GM21717 (cell line): Measurements from ENCODE around the gene BRI3.

Experiments
- ATAC-seq: cut with Tn5 transposase; IDR thresholded peaks from one replicate; pipeline ENCODE4 v1.9.1; 2021; ENCODE audit warnings: mild to moderate bottlenecking, moderate library complexity; ENCODE audit not compliant: unreplicated experiment

BRI3 gene, protein sequence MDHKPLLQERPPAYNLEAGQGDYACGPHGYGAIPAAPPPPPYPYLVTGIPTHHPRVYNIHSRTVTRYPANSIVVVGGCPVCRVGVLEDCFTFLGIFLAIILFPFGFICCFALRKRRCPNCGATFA

DNA sequence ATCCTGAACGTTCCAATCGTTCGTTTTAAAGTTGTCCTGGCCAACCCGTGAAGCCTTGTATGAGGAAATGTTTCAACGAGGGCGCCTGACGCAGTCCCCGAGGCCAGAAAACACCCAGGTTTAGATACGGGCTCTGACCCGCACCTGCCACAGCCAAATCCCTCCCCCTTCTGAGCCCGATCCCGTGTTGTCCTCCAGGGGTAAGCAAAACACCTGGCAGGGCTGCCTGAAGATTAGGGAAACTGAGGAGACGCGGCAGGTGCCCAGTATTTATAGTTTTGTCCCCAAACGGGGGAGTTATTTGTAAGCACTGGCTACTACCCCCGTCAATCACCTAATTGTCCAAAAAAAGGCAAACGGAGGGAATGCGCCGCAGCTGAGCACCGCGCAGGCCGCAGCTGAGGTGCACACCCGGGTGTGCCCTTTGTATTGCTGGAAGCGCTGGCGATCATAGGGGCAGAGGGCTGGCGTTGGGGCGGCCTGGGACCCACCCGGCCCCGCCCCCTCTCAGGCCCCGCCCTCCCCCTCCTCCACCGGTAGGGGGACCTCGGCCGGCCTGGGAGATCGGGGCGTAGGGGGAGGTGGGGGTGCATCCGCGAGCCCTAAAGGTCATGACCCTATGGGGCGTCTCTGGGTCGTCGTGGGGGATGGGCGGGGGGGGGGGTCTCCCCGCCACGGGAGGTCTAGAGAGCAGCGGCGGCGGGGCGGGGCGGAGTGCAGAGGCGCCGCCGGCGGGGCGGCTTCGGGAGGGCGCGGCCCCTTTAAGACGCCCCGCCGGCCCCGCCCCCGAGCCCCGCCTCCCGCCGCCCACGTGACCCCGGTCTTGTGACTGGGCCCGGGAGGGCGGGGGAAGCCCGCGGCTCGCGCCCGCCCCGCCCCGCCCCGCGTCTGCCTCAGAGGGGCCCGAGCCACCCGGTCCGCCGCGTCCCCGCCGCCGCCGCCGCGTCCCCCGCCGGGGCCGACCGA, at the start of gene BRI3:
Gene BRI3 (plus strand): TSS at position 896 of the 966 bp plus-strand sequence. CDS start 110 bp downstream, outside the sequence.
- ATAC-seq, result peak; percentile 75

- ATAC-seq, result no peak
These were observed 49.3 kb upstream of the BRI3 start for GRCh38 chr7:98232263-98232585.

GRCh38 chr7:98232799-98233198, 48.7 kb upstream of the BRI3 start:
- ATAC-seq, result no peak

- no peak for ATAC-seq
These were observed 48.0 kb upstream of the BRI3 start for GRCh38 chr7:98233219-98234070.

GRCh38 chr7:98234429-98235147, 46.9 kb upstream of the BRI3 start:
- ATAC-seq, result no peak

DNA sequence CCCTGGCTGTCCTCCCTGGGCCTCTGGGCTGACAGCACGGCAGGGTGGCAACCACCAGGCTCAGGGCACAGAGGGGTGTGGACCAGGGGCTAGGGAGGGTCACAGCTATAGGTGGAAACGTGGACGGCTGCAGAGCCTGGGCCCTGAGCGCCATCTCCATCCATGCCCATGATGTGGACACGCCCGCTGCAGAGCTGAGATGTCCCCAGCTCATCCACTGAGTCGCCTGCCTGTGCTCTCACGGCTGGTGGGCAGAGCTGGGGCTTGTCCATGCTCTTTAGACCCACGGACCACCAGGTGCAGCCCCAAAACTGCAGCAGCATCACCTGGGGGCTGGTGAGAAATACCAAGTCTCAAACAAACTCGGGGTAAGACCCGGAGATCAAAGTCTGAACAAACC, 45.6 kb upstream of the BRI3 start:
- no peak for ATAC-seq

DNA sequence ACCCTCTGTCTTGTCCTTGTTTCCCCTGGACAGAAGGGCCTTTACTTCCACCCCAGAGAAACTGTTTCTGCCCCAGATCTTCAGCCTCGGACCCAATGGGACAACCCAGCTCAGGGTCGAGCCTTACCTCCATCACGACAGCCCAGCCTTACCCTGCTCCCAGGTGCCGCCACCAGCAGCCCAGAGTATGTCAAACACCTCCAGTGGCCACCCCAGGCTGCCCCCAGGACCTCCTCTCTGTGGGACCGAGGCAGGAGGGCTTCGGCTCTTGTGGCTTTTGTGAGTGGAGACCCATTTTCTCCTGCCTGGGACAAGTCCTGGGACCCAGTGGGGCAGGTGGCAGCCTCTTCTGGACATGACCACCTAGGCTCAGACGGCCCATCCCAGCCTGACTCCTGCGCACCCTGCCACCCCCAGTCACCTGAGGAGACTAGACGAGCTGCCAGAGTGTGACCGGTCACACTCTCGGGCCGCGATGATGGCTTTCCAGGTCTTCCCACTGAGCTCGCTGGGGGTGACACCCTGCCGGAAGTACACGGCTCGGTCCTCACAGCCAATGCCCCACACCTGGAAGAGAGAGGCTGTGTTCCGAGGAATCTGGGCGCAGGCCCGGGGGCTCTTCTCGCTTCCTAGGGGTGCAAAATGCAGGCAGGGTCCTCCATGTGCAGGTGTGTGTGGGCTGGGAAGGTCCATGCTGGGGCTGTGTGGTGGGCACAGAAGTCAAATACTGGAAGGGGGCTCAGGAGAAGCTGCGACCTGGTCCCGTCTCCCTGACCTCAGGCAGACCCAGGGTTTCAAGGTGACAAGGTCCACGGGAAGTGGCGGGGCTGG, 44.9 kb upstream of the BRI3 start:
- ATAC-seq, result no peak

DNA sequence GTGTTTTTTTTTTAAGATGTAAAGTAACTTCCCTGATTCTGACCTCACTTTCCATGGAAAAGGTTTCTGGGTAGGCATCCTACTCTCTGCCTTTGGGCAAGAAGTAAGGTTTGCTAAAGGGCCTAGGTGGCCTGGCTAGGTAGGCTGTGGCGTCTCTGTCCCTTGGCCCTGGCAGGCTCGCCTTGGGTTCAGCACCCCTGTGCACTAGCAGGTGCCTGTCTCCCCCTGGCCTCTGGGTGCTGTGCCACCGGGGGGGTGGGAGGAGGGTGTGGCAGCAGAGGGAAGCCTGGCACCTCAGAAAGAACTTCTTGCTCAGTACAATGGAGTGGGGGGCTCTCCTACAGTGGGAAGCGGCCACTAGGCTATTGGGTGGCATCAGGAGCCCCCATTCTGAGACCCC, 43.4 kb upstream of the BRI3 start:
- no peak for ATAC-seq

DNA sequence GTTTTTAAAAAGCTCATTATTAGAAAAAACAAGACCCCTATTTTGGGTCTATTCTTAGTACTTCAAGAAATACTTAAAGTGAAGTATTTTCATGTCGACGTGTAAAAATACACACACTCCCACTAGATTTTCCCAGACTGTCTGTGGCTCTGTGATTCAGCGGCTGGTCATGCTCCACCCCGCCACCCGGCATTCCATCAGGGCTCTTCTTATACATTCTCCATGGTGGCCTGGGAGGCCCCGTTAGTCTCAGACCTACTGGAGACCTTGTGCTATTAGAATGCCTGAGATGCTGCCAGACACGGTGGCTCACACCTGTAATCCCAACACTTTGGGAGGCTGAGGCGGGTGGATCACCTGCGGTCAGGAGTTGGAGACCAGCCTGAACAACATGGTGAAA, 42.5 kb upstream of the BRI3 start:
- ATAC-seq, result no peak

GRCh38 chr7:98240961-98241673, 40.4 kb upstream of the BRI3 start:
- peak; percentile 66 for ATAC-seq

- no peak for ATAC-seq
These were observed 39.7 kb upstream of the BRI3 start for GRCh38 chr7:98241674-98242241.

DNA sequence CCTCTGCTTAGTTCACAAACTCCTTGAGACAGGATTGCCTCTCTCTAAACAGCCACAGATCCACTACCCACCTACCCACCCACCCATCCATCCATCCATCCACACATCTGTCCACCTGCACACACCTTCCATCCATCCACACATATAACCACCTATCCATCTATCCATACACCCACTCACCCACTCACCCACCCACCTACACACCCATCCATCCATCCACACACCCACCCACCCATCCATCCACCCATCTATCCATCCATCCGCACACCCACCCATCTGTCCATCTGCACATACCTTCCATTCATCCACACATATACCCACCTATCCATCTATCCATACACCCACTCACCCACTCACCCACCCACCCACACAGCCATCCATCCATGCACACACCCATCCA, 39.1 kb upstream of the BRI3 start:
- no peak for ATAC-seq

- no peak for ATAC-seq
These were observed 38.6 kb upstream of the BRI3 start for GRCh38 chr7:98242934-98243333.

DNA sequence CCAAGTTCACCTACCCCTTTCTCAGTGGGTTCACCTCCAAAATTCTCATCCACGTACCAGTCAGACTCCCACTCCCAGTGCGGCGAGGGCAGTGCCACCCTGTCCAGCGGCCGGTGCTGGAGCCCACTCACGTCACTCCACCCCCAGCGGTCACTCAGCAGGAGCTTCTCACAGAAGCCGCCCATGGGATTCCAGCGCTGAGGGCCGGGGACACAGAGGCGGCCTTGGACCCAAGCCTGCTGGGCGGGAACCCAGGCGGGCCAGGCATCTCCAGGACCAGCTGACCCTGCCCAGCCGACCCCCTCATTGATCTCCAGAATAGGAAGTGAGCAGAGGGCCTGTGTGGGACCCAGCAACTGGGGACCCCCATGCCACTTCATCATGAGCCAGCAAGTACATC, 36.6 kb upstream of the BRI3 start:
- ATAC-seq, result no peak

DNA sequence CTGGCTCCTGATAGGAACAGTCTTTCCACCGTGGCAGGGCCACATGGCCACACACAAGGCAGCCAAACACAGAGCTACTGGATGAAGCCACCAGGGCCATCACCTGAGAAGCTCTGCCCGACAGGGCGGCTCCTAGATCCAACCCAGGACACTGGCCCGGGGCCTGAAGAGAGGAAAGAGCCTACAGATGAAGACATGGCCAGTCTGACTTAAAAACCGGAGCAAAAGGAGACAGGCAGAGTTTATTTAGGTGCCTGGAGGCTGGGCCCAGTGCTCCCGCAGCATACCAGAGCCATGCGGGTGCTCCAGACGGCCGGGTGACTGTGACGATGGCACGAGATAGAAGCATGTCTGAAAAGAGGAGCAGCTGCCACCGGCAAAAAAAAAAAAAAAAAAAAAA, 33.3 kb upstream of the BRI3 start:
- no peak for ATAC-seq

DNA sequence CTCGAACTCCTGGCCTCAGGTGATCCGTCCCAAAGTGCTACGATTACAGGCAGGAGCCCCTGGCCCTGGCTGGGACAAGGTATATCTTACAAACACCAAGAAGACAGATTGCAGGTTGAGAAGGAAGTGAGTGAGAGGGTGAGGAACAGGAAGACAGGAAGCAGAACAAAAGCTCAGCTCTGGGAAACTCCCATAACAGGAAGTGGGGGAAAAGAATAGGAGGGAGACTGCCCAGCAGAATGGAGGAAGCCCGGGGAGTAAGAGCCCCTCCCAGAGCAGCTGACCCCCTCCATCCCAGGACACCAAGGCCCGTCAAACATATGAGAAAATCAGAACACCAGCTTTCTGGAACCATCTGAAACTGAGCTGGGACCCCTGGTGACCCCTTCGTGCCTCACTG, 32.4 kb upstream of the BRI3 start:
- ATAC-seq, result no peak

DNA sequence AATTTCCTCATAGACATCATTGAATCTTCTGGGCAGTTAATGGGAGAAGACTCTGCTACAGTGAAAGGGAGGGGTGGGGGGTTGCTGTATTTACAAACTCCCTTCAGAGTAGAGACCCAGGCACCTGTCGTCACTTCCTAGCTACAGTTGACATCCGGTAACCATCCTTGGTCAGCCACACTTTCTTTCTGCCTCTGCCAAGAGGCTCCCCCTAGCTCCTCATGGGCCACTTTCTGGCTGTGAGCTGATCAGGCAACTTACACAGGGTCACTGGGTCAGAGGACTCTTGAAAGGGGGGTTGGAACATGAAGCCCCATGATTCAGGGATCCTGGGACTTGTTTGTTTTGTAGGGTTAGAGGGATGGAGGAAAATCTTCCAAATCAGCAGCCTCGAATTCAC, 30.7 kb upstream of the BRI3 start:
- ATAC-seq, result no peak

DNA sequence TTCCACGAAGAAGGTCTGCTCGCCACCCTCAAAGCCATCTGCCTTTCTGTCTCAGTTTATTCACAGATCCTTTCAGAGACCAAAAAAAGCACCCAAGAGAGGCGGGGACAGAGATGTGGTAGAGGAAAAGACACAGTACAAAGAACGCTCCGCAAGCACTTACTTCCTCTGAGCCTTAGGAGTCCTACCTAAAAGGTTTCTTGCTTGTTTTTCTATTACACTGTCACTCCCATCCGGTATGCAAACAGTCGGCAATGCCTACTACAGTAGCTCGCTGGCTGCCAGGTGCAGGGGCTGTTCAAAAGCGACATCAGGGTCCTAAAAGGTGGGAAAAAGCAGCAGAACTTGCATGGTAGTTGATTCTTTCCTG, 30.3 kb upstream of the BRI3 start:
- peak; percentile 19 for ATAC-seq
